Neural progenitor cell (in vitro differentiated cells): ENCODE measurements around the gene SMOC2. TPM values are rescaled to one million over a fixed set of nuclear protein-coding genes. Genes with fewer than 3 reads are reported as not detected.

Experiments
- DNase-seq: peaks from one replicate; pipeline ENCODE4 v3.0.0-alpha.2; 2016; ENCODE audit warnings: low spot score
- H2AFZ ChIP-seq: fragments of 200-600 bp; sonication (generic); replicated peaks from 2 replicates; pipeline ENCODE4 v1.6.1; 2016; ENCODE audit warnings: antibody characterized with exemption
- H3F3A ChIP-seq: fragments of 200-600 bp; sonication (generic); 2 replicates; pipeline ENCODE4 v1.6.1; 2016; ENCODE audit warnings: antibody characterized with exemption, low read depth
- H3K27ac ChIP-seq: fragments of 200-600 bp; sonication (generic); 2 replicates; pipeline ENCODE4 v1.5.1; 2016; ENCODE audit warnings: mild to moderate bottlenecking
- H3K27me3 ChIP-seq: fragments of 200-600 bp; sonication (generic); 2 replicates; pipeline ENCODE4 v1.6.1; 2016; ENCODE audit warnings: mild to moderate bottlenecking, moderate library complexity
- H3K36me3 ChIP-seq: fragments of 200-600 bp; sonication (generic); 2 replicates; pipeline ENCODE4 v1.5.1; 2016
- H3K4me1 ChIP-seq: fragments of 200-600 bp; sonication (generic); 2 replicates; pipeline ENCODE4 v1.6.1; 2016; ENCODE audit warnings: mixed run types
- H3K4me2 ChIP-seq: fragments of 200-600 bp; sonication (generic); 2 replicates; pipeline ENCODE4 v1.6.1; 2016
- H3K4me3 ChIP-seq: fragments of 200-600 bp; sonication (generic); 2 replicates; pipeline ENCODE4 v1.5.1; 2016
- H3K79me2 ChIP-seq: fragments of 200-600 bp; sonication (generic); 2 replicates; pipeline ENCODE4 v1.6.1; 2016; ENCODE audit warnings: low read depth
- H3K9ac ChIP-seq: fragments of 200-600 bp; sonication (generic); 2 replicates; pipeline ENCODE4 v1.6.1; 2016
- H3K9me3 ChIP-seq: fragments of 200-600 bp; sonication (generic); 2 replicates; pipeline ENCODE4 v1.5.1; 2016; ENCODE audit warnings: low read depth
- H4K20me1 ChIP-seq: fragments of 200-600 bp; sonication (generic); 2 replicates; pipeline ENCODE4 v1.6.1; 2016; ENCODE audit warnings: low read depth
- H3K27ac Mint-ChIP-seq: 3 replicates; pipeline ENCODE4 v1.8.0; 2021; ENCODE audit warnings: mixed read lengths
- H3K27me3 Mint-ChIP-seq: 2 replicates; pipeline ENCODE4 v1.8.0; 2022; ENCODE audit warnings: low read depth, mild to moderate bottlenecking, inconsistent platforms, moderate library complexity, mixed read lengths; ENCODE audit not compliant: insufficient read depth
- H3K36me3 Mint-ChIP-seq: 3 replicates; pipeline ENCODE4 v1.8.0; 2021; ENCODE audit warnings: mixed read lengths
- H3K4me1 Mint-ChIP-seq: 3 replicates; pipeline ENCODE4 v1.8.0; 2021; ENCODE audit warnings: mixed read lengths
- H3K4me3 Mint-ChIP-seq: 3 replicates; pipeline ENCODE4 v1.8.0; 2021; ENCODE audit warnings: mild to moderate bottlenecking, moderate library complexity, mixed read lengths
- H3K9me3 Mint-ChIP-seq: 3 replicates; pipeline ENCODE4 v1.8.0; 2020; ENCODE audit warnings: mixed read lengths
- CTCF ChIP-seq: fragments of 200-600 bp; sonication (generic); IDR thresholded peaks from 2 replicates; pipeline ENCODE4 v1.5.1; 2017; ENCODE audit warnings: antibody characterized with exemption, mild to moderate bottlenecking
- EZH2 ChIP-seq: fragments of 200-600 bp; sonication (generic); IDR thresholded peaks from 2 replicates; pipeline ENCODE4 v1.6.1; 2017; ENCODE audit warnings: antibody characterized with exemption, mild to moderate bottlenecking, moderate library complexity
- EZH2phosphoT487 ChIP-seq: fragments of 200-600 bp; sonication (generic); IDR thresholded peaks from 2 replicates; pipeline ENCODE4 v1.6.1; 2017; ENCODE audit warnings: antibody characterized with exemption
- total RNA-seq: library from RNA; depleted of rRNA; stranded (reverse); fragments of >200 nt; gene quantifications from 2 replicates; pipeline ENCODE4 v1.2.3, GENCODE V29; 2015; ENCODE audit warnings: low replicate concordance

Gene SMOC2
- total RNA-seq, 1 donor from 2014 or later = 0.75 TPM

GRCh38 chr6:168600381-168600780 is 159.4 kb downstream of the SMOC2 start:
- Mint-ChIP-seq H3K4me1 (peaks cover 32% of the 10 kb centered on the region), H3K9me3 (no peaks in the 10 kb centered on the region), H3K4me3 (no peak overlapping the region), H3K27me3 (peaks cover 3% of the 10 kb centered on the region), H3K27ac (no peak overlapping the region), H3K36me3 (no peaks in the 10 kb centered on the region)
- Histone ChIP-seq H2AFZ (no peak overlapping the region), H3K27me3 (no peaks in the 10 kb centered on the region), H3K4me1 (no peaks in the 10 kb centered on the region), H3K79me2 (no peaks in the 10 kb centered on the region), H3K36me3 (no peaks in the 10 kb centered on the region), H4K20me1 (no peaks in the 10 kb centered on the region), H3K4me3 (no peak overlapping the region), H3K27ac (no peak overlapping the region), H3F3A (no peaks in the 10 kb centered on the region), H3K9me3 (no peaks in the 10 kb centered on the region), H3K9ac (no peak overlapping the region), H3K4me2 (no peak overlapping the region)
- DNase-seq = no peak
- TF ChIP-seq EZH2 (no peak), CTCF (no peak), EZH2phosphoT487 (no peak)

GRCh38 chr6:168601111-168601510 is 160.1 kb downstream of the SMOC2 start:
- H3K4me1 Mint-ChIP-seq = peaks cover 32% of the 10 kb centered on the region
- H3K27me3 ChIP-seq = no peaks in the 10 kb centered on the region
- H3K79me2 ChIP-seq = no peaks in the 10 kb centered on the region
- H3K36me3 Mint-ChIP-seq = no peaks in the 10 kb centered on the region
- TF ChIP-seq EZH2phosphoT487 = no peak
- TF ChIP-seq EZH2 = no peak
- TF ChIP-seq CTCF = no peak
- H2AFZ ChIP-seq = no peak overlapping the region
- no peaks in the 10 kb centered on the region for H3K36me3 ChIP-seq
- H3K9ac ChIP-seq = no peak overlapping the region
- H3K4me3 ChIP-seq = no peak overlapping the region
- H3K27me3 Mint-ChIP-seq = peaks cover 3% of the 10 kb centered on the region
- H3K9me3 Mint-ChIP-seq = no peaks in the 10 kb centered on the region
- H3F3A ChIP-seq = no peaks in the 10 kb centered on the region
- H3K27ac ChIP-seq = no peak overlapping the region
- no peaks in the 10 kb centered on the region for H3K9me3 ChIP-seq
- no peak for DNase-seq
- H3K27ac Mint-ChIP-seq = no peak overlapping the region
- no peak overlapping the region for H3K4me2 ChIP-seq
- no peaks in the 10 kb centered on the region for H3K4me1 ChIP-seq
- H3K4me3 Mint-ChIP-seq = no peak overlapping the region
- H4K20me1 ChIP-seq = no peaks in the 10 kb centered on the region

DNA sequence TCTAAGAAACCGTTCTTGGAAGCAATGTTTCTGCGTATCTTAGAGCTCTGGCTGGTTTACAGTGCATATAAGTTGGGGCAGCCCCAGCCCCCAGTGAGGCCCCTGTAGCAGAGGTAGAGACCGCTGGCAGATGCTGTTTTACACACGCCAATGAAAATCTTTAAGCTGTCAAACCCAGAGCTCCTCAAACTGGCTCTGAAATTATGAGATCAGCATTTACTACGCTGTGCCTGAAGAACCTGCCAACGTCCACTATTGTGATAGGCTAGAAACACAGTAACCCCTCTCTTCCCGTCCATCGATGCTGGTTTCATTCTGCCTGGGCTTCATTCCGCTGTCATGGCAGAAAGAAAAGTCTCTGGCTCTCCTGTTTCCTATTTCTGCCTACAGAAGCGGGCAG is 160.6 kb downstream of the SMOC2 start:
- no peak overlapping the region for H3K27ac ChIP-seq
- no peaks in the 10 kb centered on the region for H3K4me1 ChIP-seq
- no peaks in the 10 kb centered on the region for H3K27me3 ChIP-seq
- no peak overlapping the region for H3K4me3 Mint-ChIP-seq
- peak overlapping the region; percentile 47 for H2AFZ ChIP-seq
- peaks cover 5% of the 10 kb centered on the region for H3K27me3 Mint-ChIP-seq
- H3K9me3 Mint-ChIP-seq = no peaks in the 10 kb centered on the region
- H3K36me3 Mint-ChIP-seq = no peaks in the 10 kb centered on the region
- no peaks in the 10 kb centered on the region for H3F3A ChIP-seq
- H3K9ac ChIP-seq = no peak overlapping the region
- H3K4me2 ChIP-seq = no peak overlapping the region
- H4K20me1 ChIP-seq = no peaks in the 10 kb centered on the region
- H3K27ac Mint-ChIP-seq = no peak overlapping the region
- no peak for DNase-seq
- H3K36me3 ChIP-seq = no peaks in the 10 kb centered on the region
- no peaks in the 10 kb centered on the region for H3K79me2 ChIP-seq
- TF ChIP-seq EZH2 (no peak), CTCF (no peak), EZH2phosphoT487 (no peak)
- H3K4me3 ChIP-seq = no peak overlapping the region
- no peaks in the 10 kb centered on the region for H3K9me3 ChIP-seq
- peaks cover 32% of the 10 kb centered on the region for H3K4me1 Mint-ChIP-seq
